ENCODE data around the gene RRAS2. TPM values are rescaled to one million over a fixed set of nuclear protein-coding genes. Genes with fewer than 3 reads are reported as not detected.
A peak's percentile ranks its signal among the peaks of the same experiment; 100 is the strongest.

The RRAS2 gene
- total and polyA plus RNA-seq, 10 of the 15 experiments (the other 5 are each of a cell fraction or from before 2014, with no cell fraction given), result 26.9 to 72.4 (median 45.4) TPM

GRCh38 chr11:14358729-14359439 is at the start of gene RRAS2 (continued):
- TF ChIP-seq CEBPB (IDR thresholded peaks at IDR 0.05; ENCODE audit: borderline replicate concordance in 1 of 2, low read depth in 2 of 2, low read length in 2 of 2) (no peak), NR2C1 (IDR thresholded peaks at IDR 0.05) (0 out of 2 replicates have a peak, but pooled peaks have one; percentile 7), CBFB (IDR thresholded peaks at IDR 0.05; ENCODE audit: low read depth) (no peak), REST (IDR thresholded peaks at IDR 0.05; ENCODE audit: low read depth, low read length) (no peak), LARP7 (IDR thresholded peaks at IDR 0.05) (peak; percentile 98), TARDBP (IDR thresholded peaks at IDR 0.05; ENCODE audit: borderline replicate concordance) (no peak), MEF2B (IDR thresholded peaks at IDR 0.05; ENCODE audit: partially characterized antibody, poor library complexity, severe bottlenecking) (no peak), RCOR1 (conservative IDR thresholded peaks at IDR 0.05; ENCODE audit: low read depth, low read length) (no peak), RBBP5 (conservative IDR thresholded peaks at IDR 0.05) (no peak)

- H3K4me1 ChIP-seq (ENCODE audit: control insufficient read depth, insufficient read depth, low read length), result no peaks in the 10 kb centered on the region
- no peak for TF ChIP-seq IRF3 (IDR thresholded peaks at IDR 0.05)
- no peak for TF ChIP-seq ZNF217 (IDR thresholded peaks at IDR 0.05)
- TF ChIP-seq, protein P1, sequence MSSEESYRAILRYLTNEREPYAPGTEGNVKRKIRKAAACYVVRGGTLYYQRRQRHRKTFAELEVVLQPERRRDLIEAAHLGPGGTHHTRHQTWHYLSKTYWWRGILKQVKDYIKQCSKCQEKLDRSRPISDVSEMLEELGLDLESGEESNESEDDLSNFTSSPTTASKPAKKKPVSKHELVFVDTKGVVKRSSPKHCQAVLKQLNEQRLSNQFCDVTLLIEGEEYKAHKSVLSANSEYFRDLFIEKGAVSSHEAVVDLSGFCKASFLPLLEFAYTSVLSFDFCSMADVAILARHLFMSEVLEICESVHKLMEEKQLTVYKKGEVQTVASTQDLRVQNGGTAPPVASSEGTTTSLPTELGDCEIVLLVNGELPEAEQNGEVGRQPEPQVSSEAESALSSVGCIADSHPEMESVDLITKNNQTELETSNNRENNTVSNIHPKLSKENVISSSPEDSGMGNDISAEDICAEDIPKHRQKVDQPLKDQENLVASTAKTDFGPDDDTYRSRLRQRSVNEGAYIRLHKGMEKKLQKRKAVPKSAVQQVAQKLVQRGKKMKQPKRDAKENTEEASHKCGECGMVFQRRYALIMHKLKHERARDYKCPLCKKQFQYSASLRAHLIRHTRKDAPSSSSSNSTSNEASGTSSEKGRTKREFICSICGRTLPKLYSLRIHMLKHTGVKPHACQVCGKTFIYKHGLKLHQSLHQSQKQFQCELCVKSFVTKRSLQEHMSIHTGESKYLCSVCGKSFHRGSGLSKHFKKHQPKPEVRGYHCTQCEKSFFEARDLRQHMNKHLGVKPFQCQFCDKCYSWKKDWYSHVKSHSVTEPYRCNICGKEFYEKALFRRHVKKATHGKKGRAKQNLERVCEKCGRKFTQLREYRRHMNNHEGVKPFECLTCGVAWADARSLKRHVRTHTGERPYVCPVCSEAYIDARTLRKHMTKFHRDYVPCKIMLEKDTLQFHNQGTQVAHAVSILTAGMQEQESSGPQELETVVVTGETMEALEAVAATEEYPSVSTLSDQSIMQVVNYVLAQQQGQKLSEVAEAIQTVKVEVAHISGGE (CRISPR knock-in tag; IDR thresholded peaks at IDR 0.05), result no peak
- intact Hi-C loops (cut with micrococcal nuclease; ENCODE audit: unreplicated experiment), result no loop called here
- H3K27ac ChIP-seq (ENCODE audit: control insufficient read depth, insufficient read depth), result no peak overlapping the region
- H4K20me1 ChIP-seq (ENCODE audit: control insufficient read depth, insufficient read depth), result no peaks in the 10 kb centered on the region
- no peak overlapping the region for H3K4me3 ChIP-seq
- H3K9ac ChIP-seq (ENCODE audit: control insufficient read depth, insufficient read depth, low read length), result no peak overlapping the region
- POLR2A ChIA-PET, result no interaction called here
- ATAC-seq (no peak), DNase-seq (ENCODE audit: low read depth, low spot score) (no peak), FAIRE-seq (no peak)
- in situ Hi-C loops (cut with MboI), result loop anchor here (25.0 kb wide), 1 partner anchor 446 kb away; the partner anchor contains the start of gene SPON1
- no peak overlapping the region for H2AFZ ChIP-seq (ENCODE audit: control insufficient read depth, low read depth, low read length)
- no peaks in the 10 kb centered on the region for H3K9me3 ChIP-seq (replicated peaks; ENCODE audit: control insufficient read depth, insufficient read depth, low read length)
- no TSS peak for BruUV-seq (replicated peaks)
- CTCF ChIA-PET, result no interaction called here
- no peak overlapping the region for H3K4me2 ChIP-seq (ENCODE audit: control insufficient read depth, insufficient read depth)
- no peaks in the 10 kb centered on the region for H3K79me2 ChIP-seq (ENCODE audit: control insufficient read depth, insufficient read depth, low read length)
- no peaks in the 10 kb centered on the region for H3K36me3 ChIP-seq (ENCODE audit: control insufficient read depth in 2 of 2, insufficient read depth in 2 of 2, low read length in 1 of 2)
- SMC1A ChIA-PET (ENCODE audit: uncharacterized antibody, unreplicated experiment), result no interaction called here
- RAD21 ChIA-PET (ENCODE audit: unreplicated experiment), result interaction anchor here (1.2 kb wide), 1 partner anchor 108 kb away, joined by 3 read pairs; no protein-coding TSS in a partner anchor
- 59% methylated on average over 2 of the region's 2 CpGs for WGBS (ENCODE audit: insufficient coverage, insufficient replicate concordance, low lambda C conversion rate, missing lambda C conversion rate)
- no peaks in the 10 kb centered on the region for H3K27me3 ChIP-seq (replicated peaks in 1 of 2; ENCODE audit: control insufficient read depth in 2 of 2, insufficient read depth in 2 of 2, low read length in 1 of 2)
Observed at GRCh38 chr11:14408612-14409011, 49.6 kb upstream of the RRAS2 start.
